Transverse colon (tissue), 4 donors: ENCODE results near the gene TST.

Experiments used
- CTCF ChIP-seq, 5 experiments: fragments of 200-600 bp in 3 of 5; fragments of 450-650 bp in 2 of 5; sonication (generic) in 3 of 5; IDR thresholded peaks; 1 replicate in 2 of 5; 2 replicates in 3 of 5; pipeline ENCODE4 v1.5.1; 2016 to 2017; ENCODE audit warnings: antibody characterized with exemption in 5 of 5, inconsistent platforms in 3 of 5, mild to moderate bottlenecking in 2 of 5, moderate library complexity in 1 of 5
- POLR2AphosphoS5 ChIP-seq, 3 donors: sonication (generic); formaldehyde crosslinking; IDR thresholded peaks; one replicate each; pipeline ENCODE4 v1.6.1; 2016; ENCODE audit warnings: antibody characterized with exemption in 3 of 3

- TF ChIP-seq CTCF (IDR thresholded peaks at IDR 0.05) = no peak
- TF ChIP-seq POLR2AphosphoS5 (IDR thresholded peaks at IDR 0.05) = no peak
Observed at GRCh38 chr22:37044634-37045625, 25.7 kb upstream of the TST start.
